Activated naive CD8-positive, alpha-beta T cell treated with anti-CD3 and anti-CD28 coated beads for 36 hours (primary cell): ENCODE results near the gene METTL21C. TPM values are rescaled to one million over a fixed set of nuclear protein-coding genes. Genes with fewer than 3 reads are reported as not detected.

Experiments
- DNase-seq: peaks from one replicate; pipeline ENCODE4 v3.0.0; 2021
- H3K27ac Mint-ChIP-seq: one replicate; pipeline ENCODE4 v1.8.0; 2022; ENCODE audit warnings: mild to moderate bottlenecking, moderate library complexity, mixed read lengths
- H3K27me3 Mint-ChIP-seq: one replicate; pipeline ENCODE4 v1.8.0; 2022; ENCODE audit warnings: mild to moderate bottlenecking, mixed read lengths
- H3K36me3 Mint-ChIP-seq: one replicate; pipeline ENCODE4 v1.8.0; 2021; ENCODE audit warnings: mild to moderate bottlenecking, mixed read lengths
- H3K4me1 Mint-ChIP-seq: one replicate; pipeline ENCODE4 v1.8.0; 2021; ENCODE audit warnings: mixed read lengths
- H3K4me3 Mint-ChIP-seq: one replicate; pipeline ENCODE4 v1.8.0; 2022; ENCODE audit warnings: mild to moderate bottlenecking, moderate library complexity, mixed read lengths
- H3K9me3 Mint-ChIP-seq: one replicate; pipeline ENCODE4 v1.8.0; 2022; ENCODE audit warnings: mixed read lengths
- total RNA-seq, 2 experiments: library from RNA; stranded (reverse); gene quantifications; one replicate each; pipeline ENCODE4 v1.2.3, GENCODE V29; 2021

METTL21C gene
- total RNA-seq, 2 experiments from 2014 or later, result not detected

- Mint-ChIP-seq H3K27me3 (peaks cover 12% of the 10 kb centered on the region), H3K36me3 (no peaks in the 10 kb centered on the region), H3K9me3 (peaks cover 4% of the 10 kb centered on the region), H3K4me3 (no peak overlapping the region), H3K27ac (no peak overlapping the region), H3K4me1 (no peaks in the 10 kb centered on the region)
- no peak for DNase-seq
These were observed 8.3 kb upstream of the METTL21C start for GRCh38 chr13:102702965-102703725.

- Mint-ChIP-seq H3K27ac (no peak overlapping the region), H3K4me3 (no peak overlapping the region), H3K36me3 (no peaks in the 10 kb centered on the region), H3K27me3 (peaks cover 5% of the 10 kb centered on the region), H3K9me3 (peaks cover 4% of the 10 kb centered on the region), H3K4me1 (no peaks in the 10 kb centered on the region)
- DNase-seq, result no peak
These were observed 6.5 kb upstream of the METTL21C start for GRCh38 chr13:102701331-102701730.

- H3K4me1 Mint-ChIP-seq, result no peaks in the 10 kb centered on the region
- H3K36me3 Mint-ChIP-seq, result no peaks in the 10 kb centered on the region
- DNase-seq, result no peak
- H3K9me3 Mint-ChIP-seq, result peaks cover 4% of the 10 kb centered on the region
- no peak overlapping the region for H3K4me3 Mint-ChIP-seq
- peaks cover 5% of the 10 kb centered on the region for H3K27me3 Mint-ChIP-seq
- H3K27ac Mint-ChIP-seq, result no peak overlapping the region
These were observed 5.5 kb upstream of the METTL21C start for GRCh38 chr13:102700088-102701031.

- DNase-seq, result no peak
- no peak overlapping the region for H3K27ac Mint-ChIP-seq
- peaks cover 4% of the 10 kb centered on the region for H3K9me3 Mint-ChIP-seq
- H3K4me1 Mint-ChIP-seq, result no peaks in the 10 kb centered on the region
- H3K27me3 Mint-ChIP-seq, result peaks cover 12% of the 10 kb centered on the region
- H3K36me3 Mint-ChIP-seq, result no peaks in the 10 kb centered on the region
- no peak overlapping the region for H3K4me3 Mint-ChIP-seq
These were observed 4.7 kb upstream of the METTL21C start for GRCh38 chr13:102699504-102699903.

GRCh38 chr13:102698649-102698980 lies 3.8 kb upstream of the METTL21C start:
- no peak overlapping the region for H3K27ac Mint-ChIP-seq
- H3K4me3 Mint-ChIP-seq, result no peak overlapping the region
- no peaks in the 10 kb centered on the region for H3K36me3 Mint-ChIP-seq
- peaks cover 14% of the 10 kb centered on the region for H3K27me3 Mint-ChIP-seq
- DNase-seq, result no peak
- peaks cover 4% of the 10 kb centered on the region for H3K9me3 Mint-ChIP-seq
- H3K4me1 Mint-ChIP-seq, result no peaks in the 10 kb centered on the region

- peaks cover 4% of the 10 kb centered on the region for H3K9me3 Mint-ChIP-seq
- no peaks in the 10 kb centered on the region for H3K4me1 Mint-ChIP-seq
- H3K36me3 Mint-ChIP-seq, result no peaks in the 10 kb centered on the region
- no peak for DNase-seq
- peaks cover 14% of the 10 kb centered on the region for H3K27me3 Mint-ChIP-seq
- H3K27ac Mint-ChIP-seq, result no peak overlapping the region
- no peak overlapping the region for H3K4me3 Mint-ChIP-seq
These were observed 3.2 kb upstream of the METTL21C start for GRCh38 chr13:102697929-102698648.

- Mint-ChIP-seq H3K4me1 (no peaks in the 10 kb centered on the region), H3K36me3 (no peaks in the 10 kb centered on the region), H3K27me3 (peaks cover 18% of the 10 kb centered on the region), H3K27ac (no peak overlapping the region), H3K9me3 (peaks cover 4% of the 10 kb centered on the region), H3K4me3 (no peak overlapping the region)
- DNase-seq, result no peak
These were observed 2.4 kb upstream of the METTL21C start for GRCh38 chr13:102697264-102697663.

GRCh38 chr13:102696465-102696864 lies 1.6 kb upstream of the METTL21C start:
- H3K36me3 Mint-ChIP-seq, result no peaks in the 10 kb centered on the region
- H3K9me3 Mint-ChIP-seq, result peaks cover 4% of the 10 kb centered on the region
- peaks cover 18% of the 10 kb centered on the region for H3K27me3 Mint-ChIP-seq
- no peak overlapping the region for H3K4me3 Mint-ChIP-seq
- no peak for DNase-seq
- H3K4me1 Mint-ChIP-seq, result no peaks in the 10 kb centered on the region
- H3K27ac Mint-ChIP-seq, result no peak overlapping the region

GRCh38 chr13:102693776-102694175 lies 1.1 kb downstream of the METTL21C start:
- Mint-ChIP-seq H3K9me3 (peaks cover 4% of the 10 kb centered on the region), H3K27ac (no peak overlapping the region), H3K27me3 (peaks cover 18% of the 10 kb centered on the region), H3K4me3 (no peak overlapping the region), H3K4me1 (no peaks in the 10 kb centered on the region), H3K36me3 (no peaks in the 10 kb centered on the region)
- DNase-seq, result no peak

GRCh38 chr13:102693250-102693649 lies 1.6 kb downstream of the METTL21C start:
- H3K36me3 Mint-ChIP-seq, result no peaks in the 10 kb centered on the region
- no peak overlapping the region for H3K4me3 Mint-ChIP-seq
- peaks cover under 1% of the 10 kb centered on the region for H3K9me3 Mint-ChIP-seq
- H3K27me3 Mint-ChIP-seq, result peaks cover 14% of the 10 kb centered on the region
- H3K4me1 Mint-ChIP-seq, result peaks cover 2% of the 10 kb centered on the region
- DNase-seq, result no peak
- no peak overlapping the region for H3K27ac Mint-ChIP-seq

GRCh38 chr13:102692491-102692826 lies 2.4 kb downstream of the METTL21C start:
- H3K4me1 Mint-ChIP-seq, result peaks cover 4% of the 10 kb centered on the region
- peaks cover 14% of the 10 kb centered on the region for H3K27me3 Mint-ChIP-seq
- H3K9me3 Mint-ChIP-seq, result no peaks in the 10 kb centered on the region
- no peak overlapping the region for H3K4me3 Mint-ChIP-seq
- no peaks in the 10 kb centered on the region for H3K36me3 Mint-ChIP-seq
- H3K27ac Mint-ChIP-seq, result no peak overlapping the region
- DNase-seq, result no peak

- Mint-ChIP-seq H3K27me3 (peaks cover 14% of the 10 kb centered on the region), H3K9me3 (no peaks in the 10 kb centered on the region), H3K27ac (no peak overlapping the region), H3K36me3 (no peaks in the 10 kb centered on the region), H3K4me1 (peaks cover 14% of the 10 kb centered on the region), H3K4me3 (no peak overlapping the region)
- no peak for DNase-seq
These were observed 4.0 kb downstream of the METTL21C start for GRCh38 chr13:102690883-102691282.

- Mint-ChIP-seq H3K4me3 (no peak overlapping the region), H3K27ac (no peak overlapping the region), H3K36me3 (no peaks in the 10 kb centered on the region), H3K9me3 (no peaks in the 10 kb centered on the region), H3K27me3 (peaks cover 4% of the 10 kb centered on the region), H3K4me1 (peaks cover 14% of the 10 kb centered on the region)
- DNase-seq, result no peak
These were observed 6.4 kb downstream of the METTL21C start for GRCh38 chr13:102688306-102688973.

GRCh38 chr13:102687520-102687919 lies 7.3 kb downstream of the METTL21C start:
- Mint-ChIP-seq H3K4me3 (no peak overlapping the region), H3K4me1 (peaks cover 18% of the 10 kb centered on the region), H3K36me3 (no peaks in the 10 kb centered on the region), H3K9me3 (peaks cover 2% of the 10 kb centered on the region), H3K27me3 (no peaks in the 10 kb centered on the region), H3K27ac (no peak overlapping the region)
- DNase-seq, result no peak

GRCh38 chr13:102686024-102686423 lies 8.8 kb downstream of the METTL21C start:
- peaks cover 22% of the 10 kb centered on the region for H3K4me1 Mint-ChIP-seq
- no peaks in the 10 kb centered on the region for H3K36me3 Mint-ChIP-seq
- no peak overlapping the region for H3K4me3 Mint-ChIP-seq
- H3K27me3 Mint-ChIP-seq, result no peaks in the 10 kb centered on the region
- no peak for DNase-seq
- no peak overlapping the region for H3K27ac Mint-ChIP-seq
- peaks cover 2% of the 10 kb centered on the region for H3K9me3 Mint-ChIP-seq
